SU-DHL-6 (cell line): ENCODE measurements around the gene QPRT.
A peak's percentile ranks its signal among the peaks of the same experiment; 100 is the strongest.
"Not testable (repeated sequence)": the region's sequence is repeated elsewhere in the genome, so short reads cannot be mapped to it uniquely, and the experiment has no call there.

Experiments
- H2AFZ ChIP-seq: fragments of 200-600 bp; sonication (generic); 2 replicates; pipeline ENCODE4 v1.6.1; 2014; ENCODE audit warnings: low read depth, mild to moderate bottlenecking, moderate library complexity, mixed read lengths, antibody characterized with exemption, low read length; ENCODE audit not compliant: severe bottlenecking
- H3F3A ChIP-seq: fragments of 200-600 bp; shearing (Covaris generic); 2 replicates; pipeline ENCODE4 v1.6.0; 2016; ENCODE audit warnings: antibody characterized with exemption, mild to moderate bottlenecking; ENCODE audit not compliant: insufficient read depth
- H3K27ac ChIP-seq: fragments of 200-600 bp; sonication (generic); 2 replicates; pipeline ENCODE4 v1.5.1; 2016; ENCODE audit warnings: low read depth, mild to moderate bottlenecking, low read length, moderate library complexity, mixed read lengths
- H3K27me3 ChIP-seq: fragments of 200-600 bp; sonication (generic), shearing (Covaris generic); 2 replicates; pipeline ENCODE4 v1.6.0; 2014; ENCODE audit warnings: mild to moderate bottlenecking, low read length
- H3K36me3 ChIP-seq: fragments of 200-600 bp; sonication (generic); 2 replicates; pipeline ENCODE4 v1.6.1; 2014; ENCODE audit warnings: mild to moderate bottlenecking, low read length, mixed read lengths
- H3K4me2 ChIP-seq: fragments of 300-600, 200-600 bp; shearing (Covaris generic), sonication (generic); 2 replicates; pipeline ENCODE4 v1.6.0; 2014; ENCODE audit warnings: low read length, low read depth, mild to moderate bottlenecking; ENCODE audit not compliant: poor library complexity, severe bottlenecking
- H3K4me3 ChIP-seq: fragments of 200-600 bp; sonication (generic); 2 replicates; pipeline ENCODE4 v1.5.1; 2014; ENCODE audit warnings: antibody characterized with exemption, low read length, mild to moderate bottlenecking, mixed read lengths; ENCODE audit not compliant: insufficient read depth, poor library complexity, severe bottlenecking
- H3K79me2 ChIP-seq: fragments of 200-600 bp; sonication (generic); 2 replicates; pipeline ENCODE4 v1.6.1; 2014; ENCODE audit warnings: mild to moderate bottlenecking, low read length, moderate library complexity; ENCODE audit not compliant: insufficient read depth
- H3K9ac ChIP-seq: fragments of 200-600 bp; sonication (generic); 2 replicates; pipeline ENCODE4 v1.7.0; 2014; ENCODE audit warnings: mild to moderate bottlenecking, low read length
- H3K9me2 ChIP-seq: fragments of 200-600 bp; sonication (generic); replicated peaks from 2 replicates; pipeline ENCODE4 v1.6.1; 2014; ENCODE audit warnings: low read length; ENCODE audit not compliant: insufficient read depth
- H3K9me3 ChIP-seq: fragments of 200-600 bp; sonication (generic); 2 replicates; pipeline ENCODE4 v1.6.1; 2014; ENCODE audit warnings: low read length, mixed read lengths; ENCODE audit not compliant: insufficient read depth
- H4K20me1 ChIP-seq: fragments of 200-600 bp; sonication (generic); 2 replicates; pipeline ENCODE4 v1.6.1; 2014; ENCODE audit warnings: low read depth, mild to moderate bottlenecking, antibody characterized with exemption, low read length, moderate library complexity, mixed read lengths
- CTCF ChIP-seq: fragments of 200-600 bp; sonication (generic); IDR thresholded peaks from one replicate; pipeline ENCODE4 v1.5.1; 2017; ENCODE audit warnings: antibody characterized with exemption, mild to moderate bottlenecking, low read length, moderate library complexity; ENCODE audit not compliant: insufficient read depth, poor library complexity, severe bottlenecking
- EZH2phosphoT487 ChIP-seq: fragments of 200-600 bp; sonication (generic), shearing (Covaris generic); conservative IDR thresholded peaks from 2 replicates; pipeline ENCODE4 v1.6.1; 2018; ENCODE audit warnings: mild to moderate bottlenecking, antibody characterized with exemption, low read length, moderate library complexity, mixed read lengths

QPRT gene

GRCh38 chr16:29678691-29679267 is at the start of gene QPRT:
Gene QPRT, plus strand, starts transcription at chr16:29679180. Its CDS starts 18 bp downstream, at chr16:29679198.
- H3K9ac ChIP-seq = peak within 1 kb of the TSS; percentile 13; the same call in 1 of the 2 replicates
- H3K4me2 ChIP-seq = peak within 1 kb of the TSS; percentile 25
- no peak for TF ChIP-seq CTCF
- no peak for TF ChIP-seq EZH2phosphoT487
- H3K36me3 ChIP-seq = no peaks in the 10 kb centered on the region
- no peaks in the 10 kb centered on the region for H3K9me3 ChIP-seq
- H2AFZ ChIP-seq = no peak within 1 kb of the TSS
- no peaks in the 10 kb centered on the region for H3F3A ChIP-seq
- H3K4me3 ChIP-seq = no peak within 1 kb of the TSS
- no peaks in the 10 kb centered on the region for H3K79me2 ChIP-seq
- no peaks in the 10 kb centered on the region for H3K27me3 ChIP-seq
- H4K20me1 ChIP-seq = no peaks in the 10 kb centered on the region
- H3K27ac ChIP-seq = no peak within 1 kb of the TSS
- no peaks in the 10 kb centered on the region for H3K9me2 ChIP-seq

- not testable (repeated sequence) for H3K4me3 ChIP-seq, H3K79me2 ChIP-seq, H3F3A ChIP-seq, H3K4me2 ChIP-seq, H2AFZ ChIP-seq, H3K9me3 ChIP-seq, H3K27ac ChIP-seq, H3K36me3 ChIP-seq, H3K27me3 ChIP-seq, H3K9me2 ChIP-seq, H3K9ac ChIP-seq, H4K20me1 ChIP-seq
These were observed 49.7 kb upstream of the QPRT start for GRCh38 chr16:29629318-29629717.

GRCh38 chr16:29631658-29632057 is 47.3 kb upstream of the QPRT start:
- not testable (repeated sequence) for H2AFZ ChIP-seq, H3K36me3 ChIP-seq, H4K20me1 ChIP-seq, H3K79me2 ChIP-seq, H3K9me2 ChIP-seq, H3K27ac ChIP-seq, H3K4me2 ChIP-seq, H3K9me3 ChIP-seq, H3K4me3 ChIP-seq, H3K27me3 ChIP-seq, H3F3A ChIP-seq, H3K9ac ChIP-seq

GRCh38 chr16:29635902-29636301 is 43.1 kb upstream of the QPRT start:
- not testable (repeated sequence) for H3K4me3 ChIP-seq, H2AFZ ChIP-seq, H3K9me3 ChIP-seq, H3K4me2 ChIP-seq, H3F3A ChIP-seq, H3K9ac ChIP-seq, H3K79me2 ChIP-seq, H3K27me3 ChIP-seq, H4K20me1 ChIP-seq, H3K36me3 ChIP-seq, H3K27ac ChIP-seq, H3K9me2 ChIP-seq

GRCh38 chr16:29636368-29636767 is 42.6 kb upstream of the QPRT start:
- not testable (repeated sequence) for H3K4me3 ChIP-seq, H3K9me3 ChIP-seq, H3K9ac ChIP-seq, H3K27me3 ChIP-seq, H3K4me2 ChIP-seq, H2AFZ ChIP-seq, H3K79me2 ChIP-seq, H3K9me2 ChIP-seq, H3F3A ChIP-seq, H4K20me1 ChIP-seq, H3K36me3 ChIP-seq, H3K27ac ChIP-seq

GRCh38 chr16:29638751-29639150 is 40.2 kb upstream of the QPRT start:
- H3K9me2 ChIP-seq, H3K9ac ChIP-seq, H3K9me3 ChIP-seq, H3K36me3 ChIP-seq, H3K79me2 ChIP-seq, H3F3A ChIP-seq, H3K4me3 ChIP-seq, H3K27me3 ChIP-seq, H3K27ac ChIP-seq, H3K4me2 ChIP-seq, H4K20me1 ChIP-seq, H2AFZ ChIP-seq: not testable (repeated sequence)
